ENCODE data around the gene SNRPD2. TPM values are rescaled to one million over a fixed set of nuclear protein-coding genes. Genes with fewer than 3 reads are reported as not detected.
A peak's percentile ranks its signal among the peaks of the same experiment; 100 is the strongest.
"Not testable (repeated sequence)": the region's sequence is repeated elsewhere in the genome, so short reads cannot be mapped to it uniquely, and the experiment has no call there.

Gene SNRPD2
- total RNA-seq, 4 donors from 2014 or later: 136 to 167 (median 144) TPM

GRCh38 chr19:45687599-45687998 is 4.2 kb downstream of the SNRPD2 start:
- Histone ChIP-seq H3K4me3 (no peak overlapping the region), H3K27ac (no peak overlapping the region), H3K4me1 (peaks cover 6 to 8% of the 10 kb centered on the region in 2 donors), H3K36me3 (peaks cover 0 to 40% of the 10 kb centered on the region in 2 donors), H3K27me3 (no peaks in the 10 kb centered on the region), H3K9me3 (no peaks in the 10 kb centered on the region)
- TF ChIP-seq CTCF (IDR thresholded peaks at IDR 0.05 in 4 of 5, conservative IDR thresholded peaks at IDR 0.05 in 1 of 5): no peak
- no peak for TF ChIP-seq POLR2A (IDR thresholded peaks at IDR 0.05)
- in situ Hi-C loops (cut with MboI; ENCODE audit: low sequenced_read_pairs in 4 of 4): no loop called here
- no peak for DNase-seq
- intact Hi-C loops (cut with DNase I; ENCODE audit: low total_unique reads): no loop called here
- no peak for ATAC-seq

GRCh38 chr19:45685045-45685444 is 6.7 kb downstream of the SNRPD2 start:
- H3K27ac ChIP-seq; ATAC-seq; H3K4me1 ChIP-seq; H3K9me3 ChIP-seq; H3K4me3 ChIP-seq; intact Hi-C loops (cut with DNase I; ENCODE audit: low total_unique reads); DNase-seq; H3K27me3 ChIP-seq; in situ Hi-C loops (cut with MboI; ENCODE audit: low sequenced_read_pairs in 4 of 4): not testable (repeated sequence)
- peaks cover 0 to 40% of the 10 kb centered on the region in 2 donors for H3K36me3 ChIP-seq

GRCh38 chr19:45682908-45683307 is 8.8 kb downstream of the SNRPD2 start:
- intact Hi-C loops (cut with DNase I; ENCODE audit: low total_unique reads): no loop called here
- no peaks in the 10 kb centered on the region for H3K9me3 ChIP-seq
- peaks cover 11 to 15% (median 13%) of the 10 kb centered on the region in 3 donors for H3K27me3 ChIP-seq
- H3K4me3 ChIP-seq: no peak overlapping the region
- H3K36me3 ChIP-seq: peaks cover 0 to 33% of the 10 kb centered on the region in 2 donors
- H3K27ac ChIP-seq: no peak overlapping the region
- in situ Hi-C loops (cut with MboI; ENCODE audit: low sequenced_read_pairs in 4 of 4): no loop called here
- peaks cover 4 to 9% of the 10 kb centered on the region in 2 donors for H3K4me1 ChIP-seq
- TF ChIP-seq POLR2A (IDR thresholded peaks at IDR 0.05) (no peak), CTCF (IDR thresholded peaks at IDR 0.05 in 4 of 5, conservative IDR thresholded peaks at IDR 0.05 in 1 of 5) (no peak)
- ATAC-seq (no peak), DNase-seq (no peak)

- Histone ChIP-seq H3K36me3 (peaks cover 0 to 25% of the 10 kb centered on the region in 2 donors), H3K27me3 (peaks cover 19 to 23% (median 21%) of the 10 kb centered on the region in 3 donors), H3K27ac (peak overlapping the region; percentile 65 to 82 (median 74)), H3K4me3 (peak overlapping the region in 2 of 4 donors; percentile 50 to 62), H3K4me1 (peaks cover 4 to 12% of the 10 kb centered on the region in 2 donors), H3K9me3 (no peaks in the 10 kb centered on the region)
- ATAC-seq: peak in 1 of 2 donors; percentile 7
- DNase-seq: no peak
- in situ Hi-C loops (cut with MboI; ENCODE audit: low sequenced_read_pairs in 4 of 4) (no loop called here), intact Hi-C loops (cut with DNase I; ENCODE audit: low total_unique reads) (no loop called here)
- TF ChIP-seq CTCF (IDR thresholded peaks at IDR 0.05 in 4 of 5, conservative IDR thresholded peaks at IDR 0.05 in 1 of 5) (no peak), POLR2A (IDR thresholded peaks at IDR 0.05) (no peak)
Observed at GRCh38 chr19:45682117-45682516, 9.6 kb downstream of the SNRPD2 start.

GRCh38 chr19:45681391-45682015 is 10.2 kb downstream of the SNRPD2 start:
- Histone ChIP-seq H3K27ac (peak overlapping the region; percentile 65 to 82 (median 74)), H3K4me1 (peaks cover 4 to 16% of the 10 kb centered on the region in 2 donors), H3K27me3 (peaks cover 25 to 29% (median 27%) of the 10 kb centered on the region in 3 donors), H3K4me3 (peak overlapping the region; percentile 50 to 62 (median 54)), H3K36me3 (peaks cover 0 to 19% of the 10 kb centered on the region in 2 donors), H3K9me3 (no peaks in the 10 kb centered on the region)
- intact Hi-C loops (cut with DNase I; ENCODE audit: low total_unique reads): loop anchor here (1.0 to 2.0 kb wide), 2 partner anchors 10 to 159 kb away; partner anchors contain the start of gene SNRPD2
- DNase-seq (peak; percentile 57 to 87), ATAC-seq (peak; percentile 97 to 99)
- in situ Hi-C loops (cut with MboI; ENCODE audit: low sequenced_read_pairs in 4 of 4): no loop called here
- TF ChIP-seq POLR2A (IDR thresholded peaks at IDR 0.05) (no peak), CTCF (IDR thresholded peaks at IDR 0.05 in 4 of 5, conservative IDR thresholded peaks at IDR 0.05 in 1 of 5) (peak; percentile 94 to 99 (median 96))
